Activated CD4-positive, CD25-positive, alpha-beta regulatory T cell (primary cell): ENCODE measurements around the gene DCUN1D2.

Experiments used
- DNase-seq, 4 experiments: peaks; one replicate each; lab custom pipeline; 2025; lab: John Stamatoyannopoulos, UW

DCUN1D2 gene

GRCh38 chr13:113407103-113407530 lies 83.4 kb downstream of the DCUN1D2 start:
- no peak for DNase-seq

GRCh38 chr13:113406321-113407102 lies 84.0 kb downstream of the DCUN1D2 start:
- no peak for DNase-seq
